Prostate gland (tissue), 2 donors: Measurements from ENCODE around the gene PDE1C.

Experiments used
- POLR2A ChIP-seq: fragments of 450-650 bp; IDR thresholded peaks from one replicate; pipeline ENCODE4 v1.6.1; 2016; ENCODE audit warnings: antibody characterized with exemption, mild to moderate bottlenecking
- TF ChIP-seq, protein P1 (sequence below), 4 experiments: fragments of 200-600 bp in 2 of 4; fragments of 450-650 bp in 2 of 4; sonication (generic) in 2 of 4; IDR thresholded peaks; 1 replicate in 3 of 4; 2 replicates in 1 of 4; pipeline ENCODE4 v1.5.1; 2016 to 2019; ENCODE audit warnings: antibody characterized with exemption in 4 of 4, mild to moderate bottlenecking in 2 of 4, moderate library complexity in 2 of 4

- no peak for TF ChIP-seq POLR2A
- TF ChIP-seq, protein P1, sequence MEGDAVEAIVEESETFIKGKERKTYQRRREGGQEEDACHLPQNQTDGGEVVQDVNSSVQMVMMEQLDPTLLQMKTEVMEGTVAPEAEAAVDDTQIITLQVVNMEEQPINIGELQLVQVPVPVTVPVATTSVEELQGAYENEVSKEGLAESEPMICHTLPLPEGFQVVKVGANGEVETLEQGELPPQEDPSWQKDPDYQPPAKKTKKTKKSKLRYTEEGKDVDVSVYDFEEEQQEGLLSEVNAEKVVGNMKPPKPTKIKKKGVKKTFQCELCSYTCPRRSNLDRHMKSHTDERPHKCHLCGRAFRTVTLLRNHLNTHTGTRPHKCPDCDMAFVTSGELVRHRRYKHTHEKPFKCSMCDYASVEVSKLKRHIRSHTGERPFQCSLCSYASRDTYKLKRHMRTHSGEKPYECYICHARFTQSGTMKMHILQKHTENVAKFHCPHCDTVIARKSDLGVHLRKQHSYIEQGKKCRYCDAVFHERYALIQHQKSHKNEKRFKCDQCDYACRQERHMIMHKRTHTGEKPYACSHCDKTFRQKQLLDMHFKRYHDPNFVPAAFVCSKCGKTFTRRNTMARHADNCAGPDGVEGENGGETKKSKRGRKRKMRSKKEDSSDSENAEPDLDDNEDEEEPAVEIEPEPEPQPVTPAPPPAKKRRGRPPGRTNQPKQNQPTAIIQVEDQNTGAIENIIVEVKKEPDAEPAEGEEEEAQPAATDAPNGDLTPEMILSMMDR (IDR thresholded peaks at IDR 0.05) = no peak
These were observed 10.8 kb downstream of the PDE1C start for GRCh38 chr7:32059289-32060011.
